SK-N-SH treated with all-trans-retinoic acid at 6 μM for 48 hours (cell line): ENCODE data around the gene ATRNL1.

Experiments
- ATAC-seq: fragments of 200-7000 bp; cut with Tn5 transposase; 3 replicates; pipeline ENCODE4 v1.9.1; 2020; ENCODE audit warnings: mild to moderate bottlenecking, moderate library complexity
- ARNTL ChIP-seq: fragments of 450-650 bp; formaldehyde crosslinking; IDR thresholded peaks from 2 replicates; pipeline ENCODE4 v1.5.0; 2020; ENCODE audit warnings: low read depth, mild to moderate bottlenecking, moderate library complexity, borderline replicate concordance
- BACH2 ChIP-seq: fragments of 250-450 bp; sonication (Bioruptor Pico); IDR thresholded peaks from 2 replicates; pipeline ENCODE4 v1.9.0; 2021; ENCODE audit warnings: mild to moderate bottlenecking, borderline replicate concordance
- CSDC2 ChIP-seq: fragments of 250-450 bp; sonication (Bioruptor Pico); IDR thresholded peaks from 2 replicates; pipeline ENCODE4 v1.5.0; 2020; ENCODE audit warnings: mild to moderate bottlenecking, moderate library complexity
- ESRRG ChIP-seq: fragments of 250-450 bp; sonication (Bioruptor Pico); IDR thresholded peaks from 2 replicates; pipeline ENCODE4 v1.6.1; 2021; ENCODE audit warnings: mild to moderate bottlenecking
- GLIS3 ChIP-seq: fragments of 250-450 bp; sonication (Bioruptor Pico); IDR thresholded peaks from 2 replicates; pipeline ENCODE4 v1.5.0; 2020; ENCODE audit warnings: mild to moderate bottlenecking, moderate library complexity
- ISL1 ChIP-seq: fragments of 250-450 bp; sonication (Bioruptor Pico); IDR thresholded peaks from 2 replicates; pipeline ENCODE4 v2.1.2; 2022; ENCODE audit warnings: mild to moderate bottlenecking, moderate library complexity
- OSR1 ChIP-seq: fragments of 250-450 bp; sonication (Bioruptor Pico); IDR thresholded peaks from 2 replicates; pipeline ENCODE4 v1.8.0; 2022; ENCODE audit warnings: moderate library complexity, mild to moderate bottlenecking, inconsistent platforms
- PPARA ChIP-seq: fragments of 250-450 bp; sonication (Bioruptor Pico); IDR thresholded peaks from 2 replicates; pipeline ENCODE4 v1.5.0; 2020; ENCODE audit warnings: mild to moderate bottlenecking, borderline replicate concordance
- RARB ChIP-seq: fragments of 250-450 bp; sonication (Bioruptor Pico); IDR thresholded peaks from 2 replicates; pipeline ENCODE4 v1.8.0; 2021; ENCODE audit warnings: mild to moderate bottlenecking, moderate library complexity
- SNAI2 ChIP-seq: fragments of 250-450 bp; sonication (Bioruptor Pico); IDR thresholded peaks from 2 replicates; pipeline ENCODE4 v1.5.0; 2020; ENCODE audit warnings: mild to moderate bottlenecking, moderate library complexity
- TCF4 ChIP-seq: fragments of 250-450 bp; sonication (Bioruptor Pico); IDR thresholded peaks from 2 replicates; pipeline ENCODE4 v1.8.0; 2021; ENCODE audit warnings: mild to moderate bottlenecking, moderate library complexity, borderline replicate concordance
- ZC3H10 ChIP-seq: fragments of 250-450 bp; sonication (Bioruptor Pico); IDR thresholded peaks from 2 replicates; pipeline ENCODE4 v1.5.1; 2021; ENCODE audit warnings: mild to moderate bottlenecking, moderate library complexity
- ZFP3 ChIP-seq: fragments of 250-450 bp; sonication (Bioruptor Pico); IDR thresholded peaks from 2 replicates; pipeline ENCODE4 v1.5.0; 2020; ENCODE audit warnings: mild to moderate bottlenecking, moderate library complexity
- ZFP30 ChIP-seq: fragments of 450-650 bp; formaldehyde crosslinking; IDR thresholded peaks from 2 replicates; pipeline ENCODE4 v1.5.0; 2022; ENCODE audit warnings: mild to moderate bottlenecking, moderate library complexity
- ZNF565 ChIP-seq: fragments of 450-650 bp; formaldehyde crosslinking; conservative IDR thresholded peaks from 2 replicates; pipeline ENCODE4 v1.5.0; 2020; ENCODE audit warnings: low read depth, mild to moderate bottlenecking, moderate library complexity
- ZNF70 ChIP-seq: fragments of 450-650 bp; formaldehyde crosslinking; IDR thresholded peaks from 2 replicates; pipeline ENCODE4 v1.5.0; 2020; ENCODE audit warnings: mild to moderate bottlenecking, moderate library complexity
- ZNF8 ChIP-seq: fragments of 450-650 bp; formaldehyde crosslinking; IDR thresholded peaks from 2 replicates; pipeline ENCODE4 v1.5.0; 2020; ENCODE audit warnings: mild to moderate bottlenecking, moderate library complexity
- TF ChIP-seq, protein P1 (sequence below): fragments of 250-450 bp; sonication (Bioruptor Pico); IDR thresholded peaks from 2 replicates; pipeline ENCODE4 v1.8.0; 2021; ENCODE audit warnings: low read depth, mild to moderate bottlenecking, moderate library complexity, borderline replicate concordance
- TF ChIP-seq, protein P2 (sequence below): fragments of 250-450 bp; sonication (Bioruptor Pico); IDR thresholded peaks from 2 replicates; pipeline ENCODE4 v1.5.1; 2020; ENCODE audit warnings: low read depth, mild to moderate bottlenecking, moderate library complexity
- TF ChIP-seq, protein P3 (sequence below): fragments of 250-450 bp; sonication (Bioruptor Pico); IDR thresholded peaks from 2 replicates; pipeline ENCODE4 v1.5.1; 2021; ENCODE audit warnings: mild to moderate bottlenecking, moderate library complexity
- TF ChIP-seq, protein P4 (sequence below): fragments of 250-450 bp; sonication (Bioruptor Pico); IDR thresholded peaks from 2 replicates; pipeline ENCODE4 v1.5.0; 2020; ENCODE audit warnings: mild to moderate bottlenecking, moderate library complexity
- TF ChIP-seq, protein P5 (sequence below): fragments of 250-450 bp; sonication (Bioruptor Pico); IDR thresholded peaks from 2 replicates; pipeline ENCODE4 v1.8.0; 2020; ENCODE audit warnings: mild to moderate bottlenecking, moderate library complexity, borderline replicate concordance

The ATRNL1 gene

DNA sequence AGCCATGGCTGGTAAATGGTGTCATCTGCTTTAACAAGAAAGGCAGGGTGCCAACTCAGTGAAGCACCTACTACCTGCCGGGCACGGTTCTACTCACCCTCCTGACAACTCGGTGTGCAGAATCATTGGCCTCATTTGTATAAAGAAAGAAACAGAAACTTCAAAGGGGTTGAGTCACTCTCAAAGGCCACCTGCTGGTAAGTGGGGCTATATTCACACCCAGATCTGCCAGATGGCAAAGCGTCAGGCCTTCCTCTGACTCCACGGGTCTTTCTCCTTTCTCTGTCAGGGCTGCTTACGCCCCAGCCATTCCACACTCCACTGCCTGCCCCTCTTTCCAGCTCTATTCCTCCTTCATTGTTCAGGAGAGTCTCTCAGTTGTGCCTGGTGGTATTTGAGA is 870.7 kb downstream of the ATRNL1 start:
- ATAC-seq, result peak; percentile 51
- TF ChIP-seq ZFP3 (CRISPR knock-in tag), result no peak
- no peak for TF ChIP-seq ARNTL (CRISPR knock-in tag)
- no peak for TF ChIP-seq CSDC2 (CRISPR knock-in tag)
- no peak for TF ChIP-seq PPARA (CRISPR knock-in tag)
- TF ChIP-seq GLIS3 (CRISPR knock-in tag), result no peak
- no peak for TF ChIP-seq RARB (CRISPR knock-in tag)
- TF ChIP-seq ZNF565 (CRISPR knock-in tag), result no peak
- TF ChIP-seq SNAI2 (CRISPR knock-in tag), result no peak
- TF ChIP-seq, protein P1, sequence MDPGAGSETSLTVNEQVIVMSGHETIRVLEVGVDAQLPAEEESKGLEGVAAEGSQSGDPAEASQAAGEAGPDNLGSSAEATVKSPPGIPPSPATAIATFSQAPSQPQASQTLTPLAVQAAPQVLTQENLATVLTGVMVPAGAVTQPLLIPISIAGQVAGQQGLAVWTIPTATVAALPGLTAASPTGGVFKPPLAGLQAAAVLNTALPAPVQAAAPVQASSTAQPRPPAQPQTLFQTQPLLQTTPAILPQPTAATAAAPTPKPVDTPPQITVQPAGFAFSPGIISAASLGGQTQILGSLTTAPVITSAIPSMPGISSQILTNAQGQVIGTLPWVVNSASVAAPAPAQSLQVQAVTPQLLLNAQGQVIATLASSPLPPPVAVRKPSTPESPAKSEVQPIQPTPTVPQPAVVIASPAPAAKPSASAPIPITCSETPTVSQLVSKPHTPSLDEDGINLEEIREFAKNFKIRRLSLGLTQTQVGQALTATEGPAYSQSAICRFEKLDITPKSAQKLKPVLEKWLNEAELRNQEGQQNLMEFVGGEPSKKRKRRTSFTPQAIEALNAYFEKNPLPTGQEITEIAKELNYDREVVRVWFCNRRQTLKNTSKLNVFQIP (CRISPR knock-in tag), result no peak
- TF ChIP-seq, protein P2, sequence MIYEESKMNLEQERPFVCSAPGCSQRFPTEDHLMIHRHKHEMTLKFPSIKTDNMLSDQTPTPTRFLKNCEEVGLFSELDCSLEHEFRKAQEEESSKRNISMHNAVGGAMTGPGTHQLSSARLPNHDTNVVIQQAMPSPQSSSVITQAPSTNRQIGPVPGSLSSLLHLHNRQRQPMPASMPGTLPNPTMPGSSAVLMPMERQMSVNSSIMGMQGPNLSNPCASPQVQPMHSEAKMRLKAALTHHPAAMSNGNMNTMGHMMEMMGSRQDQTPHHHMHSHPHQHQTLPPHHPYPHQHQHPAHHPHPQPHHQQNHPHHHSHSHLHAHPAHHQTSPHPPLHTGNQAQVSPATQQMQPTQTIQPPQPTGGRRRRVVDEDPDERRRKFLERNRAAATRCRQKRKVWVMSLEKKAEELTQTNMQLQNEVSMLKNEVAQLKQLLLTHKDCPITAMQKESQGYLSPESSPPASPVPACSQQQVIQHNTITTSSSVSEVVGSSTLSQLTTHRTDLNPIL (CRISPR knock-in tag), result no peak
- TF ChIP-seq, protein P3, sequence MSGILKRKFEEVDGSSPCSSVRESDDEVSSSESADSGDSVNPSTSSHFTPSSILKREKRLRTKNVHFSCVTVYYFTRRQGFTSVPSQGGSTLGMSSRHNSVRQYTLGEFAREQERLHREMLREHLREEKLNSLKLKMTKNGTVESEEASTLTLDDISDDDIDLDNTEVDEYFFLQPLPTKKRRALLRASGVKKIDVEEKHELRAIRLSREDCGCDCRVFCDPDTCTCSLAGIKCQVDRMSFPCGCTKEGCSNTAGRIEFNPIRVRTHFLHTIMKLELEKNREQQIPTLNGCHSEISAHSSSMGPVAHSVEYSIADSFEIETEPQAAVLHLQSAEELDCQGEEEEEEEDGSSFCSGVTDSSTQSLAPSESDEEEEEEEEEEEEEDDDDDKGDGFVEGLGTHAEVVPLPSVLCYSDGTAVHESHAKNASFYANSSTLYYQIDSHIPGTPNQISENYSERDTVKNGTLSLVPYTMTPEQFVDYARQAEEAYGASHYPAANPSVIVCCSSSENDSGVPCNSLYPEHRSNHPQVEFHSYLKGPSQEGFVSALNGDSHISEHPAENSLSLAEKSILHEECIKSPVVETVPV, result no peak

DNA sequence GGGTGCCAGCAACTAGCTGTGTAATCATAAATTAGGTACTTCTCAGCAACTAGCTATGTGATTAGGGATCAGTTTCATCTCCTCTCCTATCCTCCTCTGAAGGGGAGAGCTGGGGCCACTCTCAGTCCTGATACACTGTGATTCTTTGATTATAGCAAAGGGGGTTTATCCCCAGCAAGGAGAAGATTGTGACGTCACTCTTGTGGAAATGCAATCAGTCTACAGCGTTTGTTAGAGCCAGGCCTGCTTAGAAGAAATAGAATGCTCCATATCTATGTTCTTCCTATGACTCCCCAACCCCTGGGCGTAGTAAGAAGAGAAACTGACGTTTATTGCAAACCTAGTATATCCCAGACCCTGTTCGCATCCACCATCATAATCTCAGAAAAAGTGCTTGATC is 871.7 kb downstream of the ATRNL1 start:
- no peak for ATAC-seq
- TF ChIP-seq ESRRG (CRISPR knock-in tag), result no peak
- TF ChIP-seq CSDC2 (CRISPR knock-in tag), result no peak
- TF ChIP-seq ZFP3 (CRISPR knock-in tag), result no peak
- no peak for TF ChIP-seq BACH2 (CRISPR knock-in tag)

DNA sequence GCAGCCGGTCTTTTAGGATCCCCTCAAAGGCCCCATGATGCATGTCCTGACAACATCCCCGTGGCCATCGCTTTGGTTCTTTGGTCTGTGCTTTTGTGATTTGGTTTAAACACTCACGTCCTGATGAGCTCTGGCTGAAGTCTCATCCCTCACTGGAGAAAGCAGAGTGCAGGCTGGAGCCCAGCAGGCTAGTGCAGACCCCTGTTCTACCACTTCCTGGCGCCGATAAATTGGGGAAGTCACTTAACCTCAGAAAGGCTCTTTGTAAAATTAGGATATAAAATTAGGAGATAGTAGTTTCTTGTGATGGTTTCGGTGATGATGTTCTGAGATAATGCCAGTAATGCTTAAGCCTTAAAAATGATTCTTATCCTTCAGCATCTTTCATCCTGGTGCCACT is 872.2 kb downstream of the ATRNL1 start:
- ATAC-seq, result no peak
- TF ChIP-seq, protein P4, sequence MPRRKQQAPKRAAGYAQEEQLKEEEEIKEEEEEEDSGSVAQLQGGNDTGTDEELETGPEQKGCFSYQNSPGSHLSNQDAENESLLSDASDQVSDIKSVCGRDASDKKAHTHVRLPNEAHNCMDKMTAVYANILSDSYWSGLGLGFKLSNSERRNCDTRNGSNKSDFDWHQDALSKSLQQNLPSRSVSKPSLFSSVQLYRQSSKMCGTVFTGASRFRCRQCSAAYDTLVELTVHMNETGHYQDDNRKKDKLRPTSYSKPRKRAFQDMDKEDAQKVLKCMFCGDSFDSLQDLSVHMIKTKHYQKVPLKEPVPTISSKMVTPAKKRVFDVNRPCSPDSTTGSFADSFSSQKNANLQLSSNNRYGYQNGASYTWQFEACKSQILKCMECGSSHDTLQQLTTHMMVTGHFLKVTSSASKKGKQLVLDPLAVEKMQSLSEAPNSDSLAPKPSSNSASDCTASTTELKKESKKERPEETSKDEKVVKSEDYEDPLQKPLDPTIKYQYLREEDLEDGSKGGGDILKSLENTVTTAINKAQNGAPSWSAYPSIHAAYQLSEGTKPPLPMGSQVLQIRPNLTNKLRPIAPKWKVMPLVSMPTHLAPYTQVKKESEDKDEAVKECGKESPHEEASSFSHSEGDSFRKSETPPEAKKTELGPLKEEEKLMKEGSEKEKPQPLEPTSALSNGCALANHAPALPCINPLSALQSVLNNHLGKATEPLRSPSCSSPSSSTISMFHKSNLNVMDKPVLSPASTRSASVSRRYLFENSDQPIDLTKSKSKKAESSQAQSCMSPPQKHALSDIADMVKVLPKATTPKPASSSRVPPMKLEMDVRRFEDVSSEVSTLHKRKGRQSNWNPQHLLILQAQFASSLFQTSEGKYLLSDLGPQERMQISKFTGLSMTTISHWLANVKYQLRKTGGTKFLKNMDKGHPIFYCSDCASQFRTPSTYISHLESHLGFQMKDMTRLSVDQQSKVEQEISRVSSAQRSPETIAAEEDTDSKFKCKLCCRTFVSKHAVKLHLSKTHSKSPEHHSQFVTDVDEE (CRISPR knock-in tag), result no peak
- TF ChIP-seq ZFP3 (CRISPR knock-in tag) (no peak), OSR1 (CRISPR knock-in tag) (no peak), RARB (CRISPR knock-in tag) (no peak), BACH2 (CRISPR knock-in tag) (no peak), ZC3H10 (CRISPR knock-in tag) (no peak), ZNF8 (CRISPR knock-in tag) (no peak), SNAI2 (CRISPR knock-in tag) (no peak), PPARA (CRISPR knock-in tag) (no peak), ISL1 (CRISPR knock-in tag) (no peak), ZNF565 (CRISPR knock-in tag) (no peak), TCF4 (no peak), ZNF70 (no peak), ESRRG (CRISPR knock-in tag) (no peak), ZFP30 (CRISPR knock-in tag) (no peak), ARNTL (CRISPR knock-in tag) (no peak)
- TF ChIP-seq, protein P5, sequence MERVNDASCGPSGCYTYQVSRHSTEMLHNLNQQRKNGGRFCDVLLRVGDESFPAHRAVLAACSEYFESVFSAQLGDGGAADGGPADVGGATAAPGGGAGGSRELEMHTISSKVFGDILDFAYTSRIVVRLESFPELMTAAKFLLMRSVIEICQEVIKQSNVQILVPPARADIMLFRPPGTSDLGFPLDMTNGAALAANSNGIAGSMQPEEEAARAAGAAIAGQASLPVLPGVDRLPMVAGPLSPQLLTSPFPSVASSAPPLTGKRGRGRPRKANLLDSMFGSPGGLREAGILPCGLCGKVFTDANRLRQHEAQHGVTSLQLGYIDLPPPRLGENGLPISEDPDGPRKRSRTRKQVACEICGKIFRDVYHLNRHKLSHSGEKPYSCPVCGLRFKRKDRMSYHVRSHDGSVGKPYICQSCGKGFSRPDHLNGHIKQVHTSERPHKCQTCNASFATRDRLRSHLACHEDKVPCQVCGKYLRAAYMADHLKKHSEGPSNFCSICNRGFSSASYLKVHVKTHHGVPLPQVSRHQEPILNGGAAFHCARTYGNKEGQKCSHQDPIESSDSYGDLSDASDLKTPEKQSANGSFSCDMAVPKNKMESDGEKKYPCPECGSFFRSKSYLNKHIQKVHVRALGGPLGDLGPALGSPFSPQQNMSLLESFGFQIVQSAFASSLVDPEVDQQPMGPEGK (CRISPR knock-in tag), result no peak
- TF ChIP-seq, protein P1 (CRISPR knock-in tag), result no peak
- TF ChIP-seq, protein P3, result no peak
